ENCODE data around the gene ZMAT2.
"Not testable (repeated sequence)": the region's sequence is repeated elsewhere in the genome, so short reads cannot be mapped to it uniquely, and the experiment has no call there.

ZMAT2 gene, protein sequence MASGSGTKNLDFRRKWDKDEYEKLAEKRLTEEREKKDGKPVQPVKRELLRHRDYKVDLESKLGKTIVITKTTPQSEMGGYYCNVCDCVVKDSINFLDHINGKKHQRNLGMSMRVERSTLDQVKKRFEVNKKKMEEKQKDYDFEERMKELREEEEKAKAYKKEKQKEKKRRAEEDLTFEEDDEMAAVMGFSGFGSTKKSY

GRCh38 chr5:140700177-140701144 is at the start of gene ZMAT2:
ZMAT2 (plus strand) TSS chr5:140700447; CDS start chr5:140700461, 14 bp downstream.
- peak; percentile 88 for DNase-seq

DNA sequence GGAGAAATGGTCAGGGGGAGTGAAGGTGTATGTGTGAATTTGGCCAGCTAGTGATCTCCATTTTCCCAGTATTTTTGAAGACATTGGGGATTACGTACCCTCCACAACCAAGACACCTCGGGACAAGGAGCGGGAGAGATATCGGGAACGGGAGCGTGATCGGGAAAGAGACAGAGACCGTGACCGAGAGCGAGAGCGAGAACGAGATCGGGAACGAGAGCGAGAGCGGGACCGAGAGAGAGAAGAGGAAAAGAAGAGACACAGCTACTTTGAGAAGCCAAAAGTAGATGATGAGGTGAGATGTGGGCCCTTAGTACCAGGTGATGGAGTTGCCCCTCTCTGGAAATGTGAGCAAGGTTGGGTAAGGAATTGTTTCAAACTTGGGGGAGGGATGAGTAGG is 41.4 kb upstream of the ZMAT2 start:
- DNase-seq = no peak

DNA sequence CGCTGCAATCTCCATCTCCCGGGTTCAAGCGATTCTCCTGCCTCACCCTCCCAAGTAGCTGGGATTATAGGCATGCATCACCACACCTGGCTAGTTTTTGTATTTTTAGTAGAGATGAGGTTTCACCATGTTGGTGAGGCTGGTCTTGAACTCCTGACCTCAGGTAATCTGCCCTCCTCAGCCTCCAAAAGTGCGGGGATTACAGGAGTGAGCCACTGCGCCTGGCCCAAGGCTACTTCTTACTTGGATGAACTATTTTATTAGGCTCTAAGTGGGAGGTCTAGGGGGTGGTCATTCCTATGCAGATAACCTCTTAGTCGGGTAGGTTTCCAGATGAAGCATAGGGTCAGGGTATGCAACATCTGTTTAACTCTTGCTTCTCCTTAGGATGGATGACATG is 39.9 kb upstream of the ZMAT2 start:
- DNase-seq = not testable (repeated sequence)

GRCh38 chr5:140664030-140664358 is 36.3 kb upstream of the ZMAT2 start:
- DNase-seq = no peak

GRCh38 chr5:140664359-140665119 is 35.7 kb upstream of the ZMAT2 start, which contains the start of gene WDR55:
WDR55 (plus strand) TSS chr5:140664904; CDS start chr5:140664913, 9 bp downstream.
- DNase-seq = peak; percentile 80

GRCh38 chr5:140671035-140671434 is 29.2 kb upstream of the ZMAT2 start:
- DNase-seq = not testable (repeated sequence)

DNA sequence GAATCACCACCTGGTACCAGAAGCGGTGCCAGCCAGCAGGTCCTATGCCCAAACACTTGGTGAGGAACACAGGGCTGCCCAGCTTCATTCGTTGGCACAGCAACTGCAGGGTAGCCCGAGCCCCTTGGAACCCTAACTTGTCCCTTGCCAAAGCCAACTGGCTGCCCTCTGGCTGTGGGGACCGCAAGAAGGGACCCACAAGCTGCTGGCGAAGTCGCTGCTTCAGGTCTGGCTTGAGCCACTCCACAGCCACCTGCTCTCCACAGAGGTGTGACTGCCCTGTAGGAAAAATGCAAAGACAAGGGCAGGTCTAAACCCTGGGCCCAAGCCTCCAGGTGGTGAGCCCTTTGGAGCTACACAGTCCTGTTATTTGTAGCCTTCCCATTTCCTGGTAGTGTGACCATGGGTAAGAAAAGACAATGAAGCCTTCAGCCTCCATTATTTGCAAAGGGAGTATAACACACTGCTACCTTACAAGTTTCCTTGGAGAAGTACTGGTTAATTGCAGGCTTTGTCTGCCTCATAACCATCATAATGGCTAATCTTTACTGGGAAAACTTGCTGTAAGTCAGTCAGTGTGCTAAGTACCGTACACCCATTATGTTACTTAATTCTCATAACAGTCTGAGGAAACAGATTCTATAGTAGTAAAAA is 28.6 kb upstream of the ZMAT2 start:
- DNase-seq = no peak

DNA sequence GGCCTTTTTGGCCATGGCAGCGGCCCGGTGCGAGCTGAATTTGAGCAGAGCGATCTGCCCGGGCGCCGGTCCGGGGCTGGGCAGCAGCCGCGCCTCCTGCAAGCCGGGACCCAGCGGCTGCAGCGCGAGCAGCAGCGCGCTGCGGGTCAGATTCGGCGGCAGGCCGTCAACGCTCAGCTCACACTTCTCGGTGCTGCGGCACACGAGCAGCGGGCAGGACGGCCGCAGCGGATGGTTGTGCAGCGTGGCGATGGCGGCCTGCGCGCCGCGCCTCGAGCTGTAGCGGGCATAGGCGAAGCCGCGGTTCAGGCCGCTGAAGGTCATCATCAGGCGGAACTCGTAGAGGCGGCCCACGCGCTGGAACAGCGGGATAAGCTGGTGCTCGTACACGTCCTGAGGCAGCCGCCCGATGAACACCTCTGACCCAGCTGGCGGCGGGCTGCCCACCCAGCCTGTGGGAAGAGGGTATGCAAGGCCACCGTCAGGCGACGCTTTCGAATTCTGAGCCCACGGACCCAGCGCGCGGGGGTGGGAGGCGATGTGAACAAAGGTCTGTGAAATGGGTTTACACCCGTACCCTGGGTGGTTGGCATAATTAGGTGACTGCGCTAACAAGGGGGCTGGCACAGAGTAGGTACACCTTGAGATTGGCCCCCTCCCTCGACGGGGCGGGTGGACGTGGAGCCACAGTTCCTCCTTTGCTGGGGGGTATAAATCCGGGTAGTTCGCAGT is 27.6 kb upstream of the ZMAT2 start:
- DNase-seq = no peak

DNA sequence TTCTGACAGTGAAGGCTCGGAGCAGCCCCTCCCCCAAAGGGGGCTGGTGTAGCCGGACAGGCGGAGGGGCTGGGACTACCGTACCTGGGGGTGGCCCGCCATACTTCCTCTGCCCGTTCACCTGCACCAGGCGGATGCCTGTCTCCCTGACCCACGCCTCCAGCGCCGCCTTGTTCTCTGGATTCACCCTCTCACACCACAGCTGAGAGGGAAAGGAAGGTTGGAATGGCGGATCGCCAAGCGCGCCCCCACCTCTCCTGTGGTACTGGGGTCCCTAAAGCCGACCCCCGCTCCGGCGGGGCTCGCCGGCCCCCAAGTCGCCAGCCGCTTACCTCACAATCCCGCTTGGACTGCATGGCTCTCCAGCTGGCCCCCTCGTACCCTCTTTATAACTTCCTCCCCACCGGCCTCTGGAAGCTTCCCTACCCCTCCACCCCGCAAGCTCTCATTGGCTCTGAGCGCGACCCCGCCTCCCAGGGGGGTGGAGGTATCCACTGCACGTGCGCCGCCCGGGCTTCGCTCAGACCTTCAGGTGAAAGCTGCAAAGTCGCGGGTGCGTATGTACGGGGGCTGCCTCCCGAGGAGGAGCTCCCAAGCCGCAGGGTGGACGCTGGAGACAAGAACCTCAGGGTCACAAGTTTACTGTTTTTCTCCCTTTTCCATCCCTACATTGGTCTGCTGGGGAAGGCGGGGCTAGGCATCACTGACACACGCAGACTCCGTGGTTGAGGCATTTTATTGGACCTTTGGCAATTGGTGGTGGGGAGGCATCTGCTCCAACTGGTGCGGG is 26.9 kb upstream of the ZMAT2 start, which contains the start of gene DND1:
DND1 (minus strand) TSS at position 390 of the 790 bp plus-strand sequence; CDS start at position 356, 34 bp downstream.
- no peak for DNase-seq

DNA sequence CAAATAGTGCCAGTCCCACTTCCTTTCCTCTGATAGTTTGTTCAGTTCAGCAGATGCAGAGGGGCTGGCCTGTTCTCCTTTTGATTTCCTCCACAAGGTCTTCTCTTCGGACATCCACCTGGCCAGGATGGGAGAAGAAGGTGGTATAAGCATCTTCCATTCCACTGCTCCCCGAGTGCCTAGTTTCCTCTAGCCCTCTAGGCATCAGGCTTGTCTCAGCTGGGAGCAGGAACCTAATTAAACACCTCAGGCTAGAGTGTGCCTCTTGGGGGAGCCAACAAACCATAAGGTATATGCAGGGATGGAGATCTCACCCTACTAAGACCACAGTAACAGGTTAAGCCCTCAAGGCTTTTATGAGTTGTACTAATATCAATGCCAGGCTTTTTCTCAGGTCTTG is 26.0 kb upstream of the ZMAT2 start:
- no peak for DNase-seq

DNA sequence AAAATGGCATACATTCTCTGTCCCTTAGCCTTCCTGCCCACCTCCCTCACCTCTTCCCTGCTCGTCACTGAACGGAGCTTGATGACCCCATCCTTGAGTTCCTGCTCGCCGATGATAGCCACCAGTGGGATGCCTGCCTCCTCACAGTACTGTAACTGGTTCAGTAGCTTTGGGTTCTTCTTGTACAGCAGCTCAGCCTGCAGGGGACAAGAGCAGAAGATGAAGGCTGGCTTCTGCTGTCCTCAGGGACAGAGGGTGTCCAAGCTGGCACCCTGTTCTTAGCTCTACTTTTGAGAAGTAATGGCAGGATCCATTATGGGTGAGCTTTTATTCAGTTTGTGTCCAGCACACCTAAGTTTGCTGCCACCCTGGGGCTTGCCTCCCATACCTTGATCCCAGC is 25.6 kb upstream of the ZMAT2 start:
- DNase-seq = no peak

- no peak for DNase-seq
Observed at GRCh38 chr5:140677947-140678346, 22.3 kb upstream of the ZMAT2 start.

- no peak for DNase-seq
Observed at GRCh38 chr5:140678993-140679392, 21.3 kb upstream of the ZMAT2 start.

DNA sequence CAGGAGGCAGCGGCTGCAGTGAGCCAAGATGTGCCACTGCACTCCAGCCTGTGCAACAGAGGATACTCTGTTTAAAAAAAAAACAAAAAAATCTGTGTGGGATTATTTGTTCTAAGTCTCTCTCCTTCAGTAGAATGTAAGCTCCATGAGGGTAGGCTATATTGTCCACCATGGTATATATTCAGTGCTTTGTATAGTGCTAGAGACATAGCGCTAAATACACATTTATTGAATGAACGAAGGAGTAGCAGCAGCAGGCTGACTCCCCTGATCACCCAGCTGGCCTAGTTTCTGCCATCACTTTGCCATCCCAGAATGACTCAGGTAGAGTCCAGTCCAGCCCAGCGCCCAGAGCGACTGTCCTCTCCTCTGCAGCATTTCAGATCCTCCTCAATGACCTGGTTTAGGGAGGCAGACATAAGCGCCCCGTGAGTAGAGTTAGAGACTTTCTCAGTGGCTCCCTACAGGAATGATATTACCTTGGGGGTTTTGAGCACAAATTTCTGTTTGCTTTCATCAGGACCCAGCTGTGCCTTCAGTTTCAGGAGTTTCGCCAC is 9.8 kb upstream of the ZMAT2 start:
- peak; percentile 36 for DNase-seq

GRCh38 chr5:140690941-140691924 is 9.0 kb upstream of the ZMAT2 start, which contains the start of the genes HARS1 and HARS2:
HARS1 (minus strand) TSS chr5:140691370; CDS start chr5:140691304, 66 bp downstream.
HARS2 (plus strand) TSS chr5:140691455; CDS start chr5:140691649, 194 bp downstream.
- peak; percentile 82 for DNase-seq

GRCh38 chr5:140694276-140694675 is 6.0 kb upstream of the ZMAT2 start:
- no peak for DNase-seq

DNA sequence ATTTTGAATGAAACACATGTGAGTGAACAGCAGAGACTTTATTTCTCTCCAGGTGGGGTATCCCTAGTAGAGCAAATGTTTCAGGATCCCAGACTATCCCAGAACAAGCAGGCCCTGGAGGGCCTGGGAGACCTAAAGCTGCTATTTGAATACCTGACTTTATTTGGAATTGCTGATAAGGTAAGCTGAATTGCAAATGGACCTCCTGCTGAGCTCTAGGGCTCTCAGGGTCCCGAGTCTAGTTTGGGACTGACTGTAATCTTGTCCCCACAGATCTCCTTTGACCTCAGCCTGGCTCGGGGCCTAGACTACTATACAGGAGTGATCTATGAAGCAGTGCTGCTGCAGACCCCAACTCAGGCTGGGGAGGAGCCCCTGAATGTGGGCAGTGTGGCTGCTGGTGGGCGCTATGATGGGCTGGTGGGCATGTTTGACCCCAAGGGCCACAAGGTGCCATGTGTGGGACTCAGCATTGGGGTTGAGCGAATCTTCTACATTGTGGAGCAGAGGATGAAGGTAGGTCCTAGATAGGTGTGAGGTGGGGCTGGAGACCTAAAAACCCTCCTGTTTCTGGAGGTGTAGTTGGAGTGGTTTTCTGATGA is 3.3 kb upstream of the ZMAT2 start:
- DNase-seq = no peak

GRCh38 chr5:140707812-140708211 is 7.6 kb downstream of the ZMAT2 start:
- no peak for DNase-seq

- not testable (repeated sequence) for DNase-seq
Observed at GRCh38 chr5:140708787-140709186, 8.5 kb downstream of the ZMAT2 start.

All from NCI-H2227 treated with DMSO at 0.1 percent for 48 hours (cell line).